ENCODE results near the gene CNNM1. TPM values are rescaled to one million over a fixed set of nuclear protein-coding genes. Genes with fewer than 3 reads are reported as not detected.

Gene CNNM1
- total and polyA plus RNA-seq, 9 of the 15 experiments (the other 6 are each of a cell fraction or from before 2014, with no cell fraction given) = not detected

- no peak for ATAC-seq
- H4K20me1 ChIP-seq (replicated peaks; ENCODE audit: control insufficient read depth, insufficient read depth, low read length) = no peaks in the 10 kb centered on the region
- no peaks in the 10 kb centered on the region for H3K36me3 ChIP-seq (ENCODE audit: control insufficient read depth, insufficient read depth, low read length)
- DNase-seq (ENCODE audit: extremely low read depth in 1 of 4, low spot score in 3 of 4) = no peak
- BruUV-seq (replicated peaks) = no TSS peak
- FAIRE-seq = no peak
- no peak overlapping the region for H3K4me3 ChIP-seq
- H3K27me3 ChIP-seq (ENCODE audit: control insufficient read depth in 2 of 2, insufficient read depth in 2 of 2, low read length in 2 of 2) = peaks cover 0 to 13% of the 10 kb centered on the region in 2 experiments; a peak in 1 of 5 replicates
- H3K9me1 ChIP-seq (ENCODE audit: control insufficient read depth, insufficient read depth, low read length) = no peaks in the 10 kb centered on the region
- CTCF ChIA-PET (ENCODE audit: low intra/inter-chr PET ratio) = interaction anchor here (0.6 kb wide), 1 partner anchor 279 kb away, joined by 3 read pairs; no protein-coding TSS in a partner anchor
- 0% methylated on average over 3 of the region's 3 CpGs for WGBS (ENCODE audit: insufficient coverage, low coverage, missing lambda C conversion rate)
- no peak overlapping the region for H3K4me2 ChIP-seq (ENCODE audit: insufficient read depth, low read length)
- H3K79me2 ChIP-seq (ENCODE audit: control insufficient read depth, insufficient read depth, low read length) = no peaks in the 10 kb centered on the region
- no peak overlapping the region for H3K27ac ChIP-seq (ENCODE audit: extremely low read depth, low read depth, low read length)
- intact Hi-C loops (cut with micrococcal nuclease) (no loop called here), in situ Hi-C loops (cut with MboI) (no loop called here)
- no peaks in the 10 kb centered on the region for H3K4me1 ChIP-seq (replicated peaks in 1 of 2; ENCODE audit: control insufficient read depth in 2 of 2, insufficient read depth in 2 of 2, low read length in 2 of 2)
- no peaks in the 10 kb centered on the region for H3K9me3 ChIP-seq (replicated peaks; ENCODE audit: control insufficient read depth, insufficient read depth, low read depth, low read length)
- H2AFZ ChIP-seq (ENCODE audit: low read depth, low read length) = no peak overlapping the region
- POLR2A ChIA-PET = interaction anchor here (1.4 kb wide), 2 partner anchors 19 to 21 kb away, joined by 3 read pairs; no protein-coding TSS in a partner anchor
- no peak overlapping the region for H3K9ac ChIP-seq (ENCODE audit: insufficient read depth in 1 of 2, low read depth in 2 of 2, low read length in 2 of 2)
- TF ChIP-seq ERF (CRISPR knock-in tag; IDR thresholded peaks at IDR 0.05) (no peak), ZBTB2 (IDR thresholded peaks at IDR 0.05) (no peak), ZNF740 (CRISPR knock-in tag; IDR thresholded peaks at IDR 0.05) (no peak), ZNF740 (tag; IDR thresholded peaks at IDR 0.05) (no peak), ILF3 (IDR thresholded peaks at IDR 0.05; ENCODE audit: borderline replicate concordance) (no peak), ZNF280B (CRISPR knock-in tag; IDR thresholded peaks at IDR 0.05) (no peak), ZNF263 (CRISPR knock-in tag; IDR thresholded peaks at IDR 0.05; ENCODE audit: borderline replicate concordance) (no peak), TEAD2 (tag; IDR thresholded peaks at IDR 0.05) (no peak), NR4A1 (CRISPR knock-in tag; IDR thresholded peaks at IDR 0.05) (no peak), NR4A1 (tag; IDR thresholded peaks at IDR 0.05) (no peak), CBFA2T3 (IDR thresholded peaks at IDR 0.05) (no peak), ZNF583 (CRISPR knock-in tag; IDR thresholded peaks at IDR 0.05) (no peak), TOE1 (IDR thresholded peaks at IDR 0.05; ENCODE audit: borderline replicate concordance) (no peak), TOE1 (CRISPR knock-in tag; IDR thresholded peaks at IDR 0.05; ENCODE audit: borderline replicate concordance, low read depth) (no peak), CBFB (CRISPR knock-in tag; IDR thresholded peaks at IDR 0.05) (no peak), PYGO2 (tag; IDR thresholded peaks at IDR 0.05) (no peak), ZNF3 (CRISPR knock-in tag; IDR thresholded peaks at IDR 0.05) (no peak)
Measured at GRCh38 chr10:99341860-99342490, 12.8 kb downstream of the CNNM1 start.
